Prostate gland (tissue), 2 donors: ENCODE data around the gene PRAMEF20.
"Not testable (repeated sequence)": the region's sequence is repeated elsewhere in the genome, so short reads cannot be mapped to it uniquely, and the experiment has no call there.

Source experiments
- CTCF ChIP-seq, 4 experiments: fragments of 200-600 bp in 2 of 4; fragments of 450-650 bp in 2 of 4; sonication (generic) in 2 of 4; IDR thresholded peaks; 1 replicate in 3 of 4; 2 replicates in 1 of 4; pipeline ENCODE4 v1.5.1; 2016 to 2019; ENCODE audit warnings: antibody characterized with exemption in 4 of 4, mild to moderate bottlenecking in 2 of 4, moderate library complexity in 2 of 4
- POLR2A ChIP-seq: fragments of 450-650 bp; IDR thresholded peaks from one replicate; pipeline ENCODE4 v1.6.1; 2016; ENCODE audit warnings: antibody characterized with exemption, mild to moderate bottlenecking
- POLR2AphosphoS5 ChIP-seq: sonication (generic); formaldehyde crosslinking; IDR thresholded peaks from one replicate; pipeline ENCODE4 v1.6.1; 2017; ENCODE audit warnings: antibody characterized with exemption

- not testable (repeated sequence) for TF ChIP-seq POLR2A; CTCF (IDR thresholded peaks at IDR 0.05); POLR2AphosphoS5
These were observed 15.5 kb upstream of the PRAMEF20 start for GRCh38 chr1:13394761-13395160.
